NCI-H524 (cell line): Measurements from ENCODE around the gene FUT6.
"Not testable (repeated sequence)": the region's sequence is repeated elsewhere in the genome, so short reads cannot be mapped to it uniquely, and the experiment has no call there.

Source experiments
- DNase-seq, 2 experiments: peaks; one replicate each; lab custom pipeline; 2025; lab: John Stamatoyannopoulos, UW

FUT6 gene

DNA sequence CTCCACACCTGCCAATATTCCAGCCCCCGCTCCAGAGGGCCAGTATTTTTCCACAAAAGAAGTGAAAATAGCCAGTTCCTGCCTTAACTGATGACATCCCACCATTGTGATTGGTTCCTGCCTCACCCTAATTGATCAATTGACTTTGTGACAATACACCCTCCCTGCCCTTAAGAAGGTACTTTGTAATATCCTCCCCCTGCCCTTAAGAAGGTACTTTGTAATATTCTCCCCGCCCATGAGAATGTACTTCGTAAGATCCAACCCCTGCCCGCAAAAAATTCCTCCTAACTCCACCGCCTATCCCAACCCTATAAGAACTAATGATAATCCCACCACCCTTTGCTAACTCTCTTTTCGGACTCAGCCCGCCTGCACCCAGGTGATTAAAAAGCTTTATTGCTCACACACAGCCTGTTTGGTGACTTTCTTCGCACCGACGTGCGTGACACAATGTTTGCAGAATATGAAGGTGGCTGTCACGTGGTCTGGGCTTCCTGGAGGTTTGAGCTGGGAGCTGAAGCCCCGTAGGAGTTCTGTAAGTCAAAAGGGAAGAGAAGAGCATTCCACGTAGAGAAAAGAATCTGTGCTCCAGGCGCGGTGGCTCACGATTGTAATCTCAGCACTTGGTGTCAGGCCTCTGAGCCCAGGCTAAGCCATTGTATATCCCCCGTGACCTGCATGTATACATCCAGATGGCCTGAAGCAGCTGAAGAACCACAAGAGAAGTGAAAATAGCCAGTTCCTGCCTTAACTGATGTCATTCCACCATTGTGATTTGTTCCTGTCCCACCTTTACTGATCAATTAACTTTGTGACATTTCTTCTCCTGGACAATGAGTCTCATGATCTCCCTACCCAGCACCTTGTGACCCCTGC, 17.9 kb upstream of the FUT6 start:
- DNase-seq: no peak

- DNase-seq: peak in 1 of 2 experiments; percentile 23
Measured at GRCh38 chr19:5855151-5855550, 15.6 kb upstream of the FUT6 start.

DNA sequence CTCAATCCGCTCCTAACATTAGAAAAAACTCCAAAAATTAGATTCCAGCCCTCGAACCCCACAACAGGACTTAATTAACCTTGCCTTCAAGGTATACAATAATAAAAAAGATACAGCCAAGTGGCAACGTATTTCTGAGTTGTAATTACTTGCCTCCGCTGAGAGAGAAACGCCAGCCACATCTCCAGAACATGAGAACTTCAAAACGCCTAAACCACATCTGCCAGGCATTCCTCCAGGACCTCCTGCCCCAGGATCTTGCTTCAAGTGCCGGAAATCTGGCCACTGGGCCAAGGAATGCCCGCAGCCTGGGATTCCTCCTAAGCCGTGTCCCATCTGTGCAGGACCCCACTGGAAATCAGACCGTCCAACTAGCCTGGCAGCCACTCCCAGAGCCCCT, 14.6 kb upstream of the FUT6 start:
- DNase-seq: peak in 1 of 2 experiments; percentile 18

DNA sequence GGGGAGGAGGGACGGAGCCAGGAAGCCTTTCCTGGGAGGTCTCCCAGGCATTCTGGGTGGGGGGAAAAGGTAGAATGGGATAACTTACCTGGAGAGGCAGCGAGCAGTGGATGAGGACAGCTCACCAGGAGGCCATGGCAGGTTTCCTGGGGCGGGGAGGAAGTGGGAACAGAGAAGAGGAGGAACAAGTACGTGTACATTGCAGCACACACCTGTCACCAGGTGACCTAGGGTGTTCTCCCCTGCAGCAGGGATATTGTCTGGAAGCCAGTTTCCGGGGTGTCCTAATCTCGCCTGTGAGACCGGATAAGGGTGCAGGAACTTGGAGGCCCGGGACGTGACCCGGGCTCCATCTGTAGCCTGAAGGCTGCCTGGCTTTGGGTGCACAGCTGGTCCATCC, 11.8 kb upstream of the FUT6 start, which contains the start of gene FUT3:
TSS of gene FUT3 (minus strand) at position 148 of the 400 bp plus-strand sequence.
- no peak for DNase-seq

- DNase-seq: no peak
Measured at GRCh38 chr19:5850743-5851293, 11.3 kb upstream of the FUT6 start.

- no peak for DNase-seq
Measured at GRCh38 chr19:5850189-5850588, 10.7 kb upstream of the FUT6 start.

- peak; percentile 54 to 78 for DNase-seq
Measured at GRCh38 chr19:5848621-5849020, 9.1 kb upstream of the FUT6 start.

DNA sequence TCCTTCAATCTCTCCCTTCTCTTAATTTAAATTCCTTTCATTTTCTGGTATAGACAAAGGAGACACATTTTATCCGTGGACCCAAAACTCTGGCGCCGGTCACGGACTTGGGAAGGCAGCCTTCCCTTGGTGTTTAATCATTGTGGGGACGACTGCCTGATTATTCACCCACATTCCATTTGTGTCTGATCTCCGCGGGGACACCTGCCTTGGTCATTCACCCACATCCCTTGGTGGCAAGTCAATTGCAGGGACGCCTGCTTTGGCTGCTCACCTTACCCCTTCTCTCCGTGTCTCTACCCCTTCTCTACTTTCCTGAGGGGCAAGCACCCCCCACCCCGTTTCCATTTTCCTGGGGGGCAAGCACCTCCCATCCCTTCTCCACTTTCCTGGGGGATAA, 8.3 kb upstream of the FUT6 start:
- DNase-seq: not testable (repeated sequence)

- no peak for DNase-seq
Measured at GRCh38 chr19:5844456-5845433, 5.2 kb upstream of the FUT6 start.

GRCh38 chr19:5843295-5843927, 3.9 kb upstream of the FUT6 start:
- no peak for DNase-seq

DNA sequence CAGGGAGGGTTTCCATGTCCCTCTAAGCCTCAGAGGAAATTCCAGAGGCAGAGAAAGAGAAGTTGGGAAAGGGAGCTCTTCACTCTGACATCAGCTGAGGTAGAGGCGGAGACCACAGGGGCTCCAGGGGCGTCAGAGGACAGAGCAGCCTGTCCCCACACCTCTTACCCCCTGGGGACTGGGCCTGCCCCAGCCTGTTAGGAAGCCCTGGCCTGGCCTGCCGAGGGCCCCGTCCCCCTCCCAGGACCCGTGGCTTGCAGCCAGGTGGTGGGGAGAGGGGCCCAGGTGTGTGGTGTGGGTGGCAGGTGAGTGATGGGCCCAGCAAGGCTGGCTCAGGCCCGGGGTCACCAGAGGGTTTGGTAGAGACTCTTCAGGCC, 2.2 kb upstream of the FUT6 start:
- DNase-seq: peak in 1 of 2 experiments; percentile 45

DNA sequence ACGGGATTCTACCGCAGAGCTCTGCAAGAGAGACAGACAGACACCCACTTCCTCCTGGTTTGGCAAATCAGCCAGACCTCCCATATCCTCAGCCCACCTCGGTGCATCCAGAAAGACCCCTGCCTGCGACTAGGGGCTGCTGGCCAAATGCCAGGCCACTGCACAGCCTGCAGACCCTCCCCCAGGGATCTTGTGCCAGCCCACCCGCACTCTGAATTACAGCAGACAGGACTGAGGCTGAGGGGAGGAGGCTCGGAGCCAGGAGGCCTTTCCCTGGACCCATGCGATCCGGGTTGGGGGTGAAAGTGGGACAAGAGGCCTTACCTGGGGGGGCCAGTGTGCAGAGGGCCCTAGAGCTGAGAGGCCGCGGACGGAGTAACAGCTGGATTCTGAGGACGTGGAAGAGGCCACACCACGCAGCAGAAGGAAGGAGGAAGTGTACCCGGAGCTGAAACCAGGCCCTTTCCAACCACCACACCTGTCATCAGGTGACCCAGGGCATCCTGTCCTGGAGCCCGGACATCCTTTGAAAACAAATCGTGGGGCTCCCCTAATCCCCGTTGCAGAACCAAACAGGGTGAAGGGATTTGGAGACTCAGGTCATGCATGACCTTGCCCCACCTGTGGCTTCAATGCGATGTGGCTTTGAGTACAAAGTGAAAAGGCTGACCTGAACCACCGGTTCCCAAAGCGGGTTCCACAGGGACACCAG, 993 bp downstream of the FUT6 start:
- no peak for DNase-seq

- DNase-seq: no peak
Measured at GRCh38 chr19:5837761-5838352, 1.6 kb downstream of the FUT6 start.

GRCh38 chr19:5832527-5833216, 6.8 kb downstream of the FUT6 start:
- DNase-seq: no peak

GRCh38 chr19:5832061-5832460, 7.4 kb downstream of the FUT6 start:
- DNase-seq: no peak

DNA sequence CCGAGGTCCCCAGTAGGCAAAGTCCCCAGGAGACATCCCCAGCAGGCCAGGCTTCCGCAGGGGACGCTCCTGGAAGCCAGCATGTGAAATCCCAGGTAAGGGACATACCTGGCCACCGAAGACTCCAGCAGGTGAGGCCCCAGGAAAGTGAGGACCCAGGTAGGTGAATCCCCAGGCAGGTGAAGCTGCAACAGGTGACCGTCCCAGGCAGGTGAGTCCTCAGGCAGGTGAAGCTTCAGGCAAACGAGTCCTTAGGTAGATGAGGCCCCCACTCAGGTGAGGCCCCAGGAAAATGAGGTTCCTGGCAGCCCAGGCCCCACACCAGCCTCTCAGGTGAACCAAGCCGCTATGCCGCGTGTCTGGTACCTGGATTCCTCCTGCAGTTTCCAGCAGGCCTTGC, 8.3 kb downstream of the FUT6 start:
- no peak for DNase-seq

- no peak for DNase-seq
Measured at GRCh38 chr19:5829567-5830310, 9.8 kb downstream of the FUT6 start.

DNA sequence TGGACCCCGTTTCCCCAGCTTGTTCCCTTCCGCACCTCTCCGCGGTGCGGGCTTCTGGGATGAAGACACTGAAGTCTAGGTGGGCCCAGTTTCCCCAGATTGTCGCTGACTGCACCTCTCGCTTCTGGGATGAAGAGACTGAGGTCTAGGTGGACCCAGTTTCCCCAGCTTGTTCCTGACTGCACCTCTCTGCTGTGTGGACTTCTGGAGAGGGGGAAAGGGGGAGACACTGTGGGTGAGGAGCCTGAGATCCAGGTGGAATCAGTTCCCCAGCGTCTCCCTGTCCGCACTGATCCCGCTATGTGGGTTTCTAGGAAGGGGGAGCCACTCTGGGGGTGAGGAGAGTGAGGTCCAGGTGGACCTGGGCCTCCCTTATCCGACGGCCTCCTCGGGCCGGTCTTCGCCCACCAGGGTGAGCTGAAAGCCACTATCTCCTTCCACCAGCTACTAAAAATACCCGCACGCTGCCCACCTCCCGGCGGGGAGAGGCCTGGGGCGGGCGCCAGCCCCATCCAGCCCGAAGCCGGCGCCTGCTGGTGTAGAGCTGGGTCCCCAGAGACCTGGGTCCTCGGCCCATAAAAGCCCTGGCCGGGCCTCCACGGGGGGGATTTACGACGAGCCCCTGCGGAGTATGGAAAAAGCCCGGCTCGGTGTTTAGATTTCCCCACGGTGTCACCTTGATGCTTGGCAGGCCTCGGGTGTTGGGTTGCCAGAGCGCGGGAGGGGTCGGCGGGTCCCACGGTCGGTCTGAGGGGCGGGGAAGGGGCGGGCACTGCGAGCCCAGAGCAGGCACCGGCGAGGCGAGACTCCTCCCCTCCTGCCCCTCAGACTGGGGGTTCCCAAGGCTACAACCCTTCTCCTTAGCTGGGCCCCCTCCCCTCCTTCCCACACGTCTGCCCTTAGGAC, 10.6 kb downstream of the FUT6 start:
- DNase-seq: peak; percentile 51 to 56
